GM19025 (cell line): ENCODE data around the gene JAM3.
"Not testable (repeated sequence)": the region's sequence is repeated elsewhere in the genome, so short reads cannot be mapped to it uniquely, and the experiment has no call there.

Experiments
- ATAC-seq: cut with Tn5 transposase; IDR thresholded peaks from one replicate; pipeline ENCODE4 v1.9.1; 2021; ENCODE audit warnings: mild to moderate bottlenecking, low read depth, moderate library complexity; ENCODE audit not compliant: unreplicated experiment

JAM3 gene

GRCh38 chr11:134060316-134060715 is 8.6 kb upstream of the JAM3 start:
- ATAC-seq, result no peak

GRCh38 chr11:134062265-134063123 is 6.4 kb upstream of the JAM3 start:
- ATAC-seq, result no peak

GRCh38 chr11:134063124-134063495 is 5.8 kb upstream of the JAM3 start:
- no peak for ATAC-seq

GRCh38 chr11:134063991-134064747 is 4.7 kb upstream of the JAM3 start:
- ATAC-seq, result no peak

GRCh38 chr11:134065381-134065780 is 3.5 kb upstream of the JAM3 start:
- no peak for ATAC-seq

- no peak for ATAC-seq
Observed at GRCh38 chr11:134066943-134067885, 1.7 kb upstream of the JAM3 start.

- ATAC-seq, result no peak
Observed at GRCh38 chr11:134069426-134070341, 812 bp downstream of the JAM3 start.

- no peak for ATAC-seq
Observed at GRCh38 chr11:134070342-134070845, 1.5 kb downstream of the JAM3 start.

- no peak for ATAC-seq
Observed at GRCh38 chr11:134071306-134071705, 2.4 kb downstream of the JAM3 start.

GRCh38 chr11:134071766-134072402 is 3.0 kb downstream of the JAM3 start:
- ATAC-seq, result no peak

- ATAC-seq, result no peak
Observed at GRCh38 chr11:134072844-134073243, 4.0 kb downstream of the JAM3 start.

GRCh38 chr11:134074346-134074745 is 5.5 kb downstream of the JAM3 start:
- no peak for ATAC-seq

GRCh38 chr11:134074766-134075165 is 5.9 kb downstream of the JAM3 start:
- ATAC-seq, result no peak

GRCh38 chr11:134079317-134079716 is 10.4 kb downstream of the JAM3 start:
- no peak for ATAC-seq

- ATAC-seq, result not testable (repeated sequence)
Observed at GRCh38 chr11:134081258-134081657, 12.4 kb downstream of the JAM3 start.

- ATAC-seq, result no peak
Observed at GRCh38 chr11:134082990-134083389, 14.1 kb downstream of the JAM3 start.

GRCh38 chr11:134086376-134086775 is 17.5 kb downstream of the JAM3 start:
- ATAC-seq, result no peak

- not testable (repeated sequence) for ATAC-seq
Observed at GRCh38 chr11:134092006-134092405, 23.1 kb downstream of the JAM3 start.

- ATAC-seq, result no peak
Observed at GRCh38 chr11:134097166-134097565, 28.3 kb downstream of the JAM3 start.
